Kidney epithelial cell (primary cell): ENCODE results near the gene HIF1A. TPM values are rescaled to one million over a fixed set of nuclear protein-coding genes. Genes with fewer than 3 reads are reported as not detected.

Experiments used
- DNase-seq: peaks from one replicate; pipeline ENCODE4 v3.0.0-alpha.2; 2010; ENCODE audit warnings: low read depth
- H3K27me3 ChIP-seq: 2 replicates; pipeline ENCODE4 v1.6.0; 2011; ENCODE audit warnings: low read length; ENCODE audit not compliant: control insufficient read depth, insufficient read depth
- H3K36me3 ChIP-seq: 2 replicates; pipeline ENCODE4 v1.5.1; 2011; ENCODE audit warnings: low read length; ENCODE audit not compliant: control insufficient read depth, insufficient read depth
- H3K4me3 ChIP-seq: 2 replicates; pipeline ENCODE4 v1.5.1; 2011; ENCODE audit warnings: low read depth, mild to moderate bottlenecking, control low read depth, low read length
- CTCF ChIP-seq: IDR thresholded peaks from 2 replicates; pipeline ENCODE4 v1.5.1; 2011; ENCODE audit warnings: mild to moderate bottlenecking, moderate library complexity, low read length, control low read depth, inconsistent platforms; ENCODE audit not compliant: insufficient read depth, poor library complexity, severe bottlenecking
- total RNA-seq: library from RNA; depleted of rRNA; stranded (reverse); fragments of >200 nt; gene quantifications from 2 replicates; pipeline ENCODE4 v1.2.3, GENCODE V29; 2015

HIF1A gene
- total RNA-seq, 1 donor from 2014 or later, result 307 TPM

GRCh38 chr14:61724133-61724532 is 28.8 kb downstream of the HIF1A start:
- DNase-seq, result no peak
- Histone ChIP-seq H3K4me3 (no peak overlapping the region), H3K36me3 (peaks cover 2% of the 10 kb centered on the region), H3K27me3 (no peaks in the 10 kb centered on the region)
- no peak for TF ChIP-seq CTCF

GRCh38 chr14:61726778-61727658 is 31.7 kb downstream of the HIF1A start:
- Histone ChIP-seq H3K27me3 (no peaks in the 10 kb centered on the region), H3K36me3 (peaks cover 1% of the 10 kb centered on the region), H3K4me3 (no peak overlapping the region)
- no peak for TF ChIP-seq CTCF
- DNase-seq, result no peak

GRCh38 chr14:61730756-61731373 is 35.6 kb downstream of the HIF1A start:
- Histone ChIP-seq H3K27me3 (no peaks in the 10 kb centered on the region), H3K36me3 (no peaks in the 10 kb centered on the region), H3K4me3 (no peak overlapping the region)
- no peak for DNase-seq
- TF ChIP-seq CTCF, result no peak

GRCh38 chr14:61733972-61734371 is 38.7 kb downstream of the HIF1A start:
- H3K36me3 ChIP-seq, result peaks cover 2% of the 10 kb centered on the region
- no peak for DNase-seq
- TF ChIP-seq CTCF, result no peak
- no peaks in the 10 kb centered on the region for H3K27me3 ChIP-seq
- no peak overlapping the region for H3K4me3 ChIP-seq

GRCh38 chr14:61736751-61737150 is 41.4 kb downstream of the HIF1A start:
- no peak for DNase-seq
- Histone ChIP-seq H3K4me3 (no peak overlapping the region), H3K36me3 (peaks cover 3% of the 10 kb centered on the region), H3K27me3 (no peaks in the 10 kb centered on the region)
- no peak for TF ChIP-seq CTCF

- H3K27me3 ChIP-seq, result no peaks in the 10 kb centered on the region
- peaks cover 3% of the 10 kb centered on the region for H3K36me3 ChIP-seq
- TF ChIP-seq CTCF, result no peak
- no peak for DNase-seq
- H3K4me3 ChIP-seq, result no peak overlapping the region
Observed at GRCh38 chr14:61737915-61738314, 42.6 kb downstream of the HIF1A start.
